ENCODE results near the gene THSD1. TPM values are rescaled to one million over a fixed set of nuclear protein-coding genes. Genes with fewer than 3 reads are reported as not detected.

Gene THSD1, protein sequence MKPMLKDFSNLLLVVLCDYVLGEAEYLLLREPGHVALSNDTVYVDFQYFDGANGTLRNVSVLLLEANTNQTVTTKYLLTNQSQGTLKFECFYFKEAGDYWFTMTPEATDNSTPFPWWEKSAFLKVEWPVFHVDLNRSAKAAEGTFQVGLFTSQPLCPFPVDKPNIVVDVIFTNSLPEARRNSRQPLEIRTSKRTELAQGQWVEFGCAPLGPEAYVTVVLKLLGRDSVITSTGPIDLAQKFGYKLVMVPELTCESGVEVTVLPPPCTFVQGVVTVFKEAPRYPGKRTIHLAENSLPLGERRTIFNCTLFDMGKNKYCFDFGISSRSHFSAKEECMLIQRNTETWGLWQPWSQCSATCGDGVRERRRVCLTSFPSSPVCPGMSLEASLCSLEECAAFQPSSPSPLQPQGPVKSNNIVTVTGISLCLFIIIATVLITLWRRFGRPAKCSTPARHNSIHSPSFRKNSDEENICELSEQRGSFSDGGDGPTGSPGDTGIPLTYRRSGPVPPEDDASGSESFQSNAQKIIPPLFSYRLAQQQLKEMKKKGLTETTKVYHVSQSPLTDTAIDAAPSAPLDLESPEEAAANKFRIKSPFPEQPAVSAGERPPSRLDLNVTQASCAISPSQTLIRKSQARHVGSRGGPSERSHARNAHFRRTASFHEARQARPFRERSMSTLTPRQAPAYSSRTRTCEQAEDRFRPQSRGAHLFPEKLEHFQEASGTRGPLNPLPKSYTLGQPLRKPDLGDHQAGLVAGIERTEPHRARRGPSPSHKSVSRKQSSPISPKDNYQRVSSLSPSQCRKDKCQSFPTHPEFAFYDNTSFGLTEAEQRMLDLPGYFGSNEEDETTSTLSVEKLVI
- total RNA-seq, result 0.34 and 0.44 TPM in 2 replicates
- 1.0 TPM for total RNA-seq (2013)
- polyA plus RNA-seq, result 0.58 and 1.2 TPM in 2 replicates
- polyA minus RNA-seq, result 0.69 and 0.93 TPM in 2 replicates

DNA sequence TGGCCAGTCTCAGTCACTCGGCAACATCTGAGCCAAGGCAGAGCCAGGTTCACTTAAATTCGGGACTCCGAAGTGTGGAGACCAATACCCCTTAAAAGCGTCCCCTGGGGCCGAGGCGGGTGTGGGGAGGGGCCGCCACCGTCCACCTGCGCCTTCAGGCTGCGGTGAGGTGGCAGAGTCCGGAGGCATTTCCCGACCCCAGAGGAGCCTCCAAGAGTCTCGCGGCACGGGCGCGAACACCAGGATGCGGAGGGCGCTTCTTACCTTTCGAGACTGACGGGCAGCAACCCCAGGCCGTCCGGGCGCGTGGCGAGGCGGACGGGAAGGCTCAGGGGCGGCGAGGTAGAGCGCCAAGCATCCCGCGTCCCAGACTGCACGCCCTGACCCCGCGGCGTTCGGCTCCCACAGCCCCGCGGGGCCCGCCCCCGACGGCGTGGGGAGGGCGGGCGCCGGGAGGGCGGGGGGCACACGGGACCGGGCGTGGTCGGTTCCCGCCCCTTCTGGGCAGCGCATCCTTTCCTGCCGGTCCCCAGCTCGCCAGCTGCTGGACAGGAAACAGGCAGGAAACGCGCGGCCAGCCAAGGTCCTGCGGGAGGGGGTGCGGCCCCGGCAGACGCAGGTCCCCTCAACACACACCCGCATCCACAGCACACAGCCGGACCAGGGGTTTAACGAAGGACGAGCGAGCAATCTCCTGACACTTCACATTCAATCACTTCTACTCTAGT, at the start of gene THSD1:
Gene THSD1 (minus strand): TSS at position 406 of the 728 bp plus-strand sequence. CDS start 3,572 bp downstream, outside the sequence.
- peak within 1 kb of the TSS; percentile 90 for H3K4me2 ChIP-seq (replicated peaks; ENCODE audit: low read depth, low read length, poor library complexity, severe bottlenecking)
- Mint-ChIP-seq H3K27ac (no peak within 1 kb of the TSS), H3K4me3 (peak within 1 kb of the TSS; percentile 81), H3K27me3 (peaks cover 24% of the 10 kb centered on the region), H3K4me1 (peaks cover 22% of the 10 kb centered on the region), H3K9me3 (ENCODE audit: insufficient read depth) (no peaks in the 10 kb centered on the region)
- ChIA-PET POLR2A (no interaction called here), CTCF (interaction anchor here (0.6 kb wide), 1 partner anchor 34 kb away, joined by 4 read pairs; no protein-coding TSS in a partner anchor)
- H3K27me3 ChIP-seq (replicated peaks in 1 of 4; ENCODE audit: control extremely low read depth in 1 of 4, control insufficient read depth in 3 of 4, insufficient read depth in 4 of 4, low read length in 3 of 4), result peaks cover 0 to 20% (median 8%) of the 10 kb centered on the region in 4 experiments
- H2AFZ ChIP-seq (ENCODE audit: insufficient read depth, low read depth, low read length, poor library complexity, severe bottlenecking), result peak within 1 kb of the TSS; percentile 72
- WGBS (ENCODE audit: insufficient coverage), result 2% methylated on average over 68 of the region's 68 CpGs
- no peak within 1 kb of the TSS for H3K27ac ChIP-seq (ENCODE audit: low read length in 2 of 2)
- H3K36me3 ChIP-seq (replicated peaks in 1 of 2; ENCODE audit: control extremely low read depth in 1 of 2, control insufficient read depth in 1 of 2, extremely low read depth in 1 of 2, insufficient read depth in 2 of 2, low read length in 1 of 2), result peaks cover 0 to 4% of the 10 kb centered on the region in 2 experiments
- H3K9me3 ChIP-seq (ENCODE audit: control extremely low read depth in 1 of 3, control insufficient read depth in 2 of 3, insufficient read depth in 1 of 3, low read length in 2 of 3), result peaks cover 0 to 4% (median 0%) of the 10 kb centered on the region in 3 donors
- DNase-seq (peak; percentile 34), ATAC-seq (ENCODE audit: low read depth) (peak; percentile 51)
- H4K20me1 ChIP-seq (ENCODE audit: control insufficient read depth, insufficient read depth, low read length, poor library complexity, severe bottlenecking), result no peaks in the 10 kb centered on the region
- H3K4me1 ChIP-seq (ENCODE audit: control insufficient read depth in 2 of 2, insufficient read depth in 2 of 2, low read length in 2 of 2), result peaks cover 23 to 24% of the 10 kb centered on the region in 2 donors
- intact Hi-C loops (cut with micrococcal nuclease), result no loop called here
- H3K79me2 ChIP-seq (ENCODE audit: control insufficient read depth, insufficient read depth, low read length), result no peaks in the 10 kb centered on the region
- TF ChIP-seq, protein P1, sequence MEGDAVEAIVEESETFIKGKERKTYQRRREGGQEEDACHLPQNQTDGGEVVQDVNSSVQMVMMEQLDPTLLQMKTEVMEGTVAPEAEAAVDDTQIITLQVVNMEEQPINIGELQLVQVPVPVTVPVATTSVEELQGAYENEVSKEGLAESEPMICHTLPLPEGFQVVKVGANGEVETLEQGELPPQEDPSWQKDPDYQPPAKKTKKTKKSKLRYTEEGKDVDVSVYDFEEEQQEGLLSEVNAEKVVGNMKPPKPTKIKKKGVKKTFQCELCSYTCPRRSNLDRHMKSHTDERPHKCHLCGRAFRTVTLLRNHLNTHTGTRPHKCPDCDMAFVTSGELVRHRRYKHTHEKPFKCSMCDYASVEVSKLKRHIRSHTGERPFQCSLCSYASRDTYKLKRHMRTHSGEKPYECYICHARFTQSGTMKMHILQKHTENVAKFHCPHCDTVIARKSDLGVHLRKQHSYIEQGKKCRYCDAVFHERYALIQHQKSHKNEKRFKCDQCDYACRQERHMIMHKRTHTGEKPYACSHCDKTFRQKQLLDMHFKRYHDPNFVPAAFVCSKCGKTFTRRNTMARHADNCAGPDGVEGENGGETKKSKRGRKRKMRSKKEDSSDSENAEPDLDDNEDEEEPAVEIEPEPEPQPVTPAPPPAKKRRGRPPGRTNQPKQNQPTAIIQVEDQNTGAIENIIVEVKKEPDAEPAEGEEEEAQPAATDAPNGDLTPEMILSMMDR (IDR thresholded peaks at IDR 0.05), result no peak
- no peak for TF ChIP-seq EZH2 (IDR thresholded peaks at IDR 0.05; ENCODE audit: borderline replicate concordance, insufficient read depth, low read depth, low read length, poor library complexity, severe bottlenecking)
- H3K4me3 ChIP-seq (ENCODE audit: control extremely low read depth in 1 of 5, extremely low read depth in 1 of 5, insufficient read depth in 1 of 5, low read depth in 2 of 5, low read length in 4 of 5), result peak within 1 kb of the TSS; percentile 35 to 67 (median 52)
- H3K9ac ChIP-seq (ENCODE audit: low read length), result peak within 1 kb of the TSS; percentile 68

Data from B cell (primary cell).